IMR-90 (cell line): Measurements from ENCODE around the gene PCED1B. TPM values are rescaled to one million over a fixed set of nuclear protein-coding genes. Genes with fewer than 3 reads are reported as not detected.

ENCODE experiments used
- ATAC-seq: fragments of 200-7000 bp; cut with Tn5 transposase; 2 replicates; pipeline ENCODE4 v1.9.1; 2020; ENCODE audit warnings: low read depth, mild to moderate bottlenecking, moderate library complexity
- BruUV-seq: library from RNA; stranded (reverse); fragments of 400-500 nt; replicated peaks from 2 replicates; lab custom pipeline; 2021; lab: Mats Ljungman, UMichigan
- CTCF ChIA-PET: fragments of 300-600 bp; formaldehyde crosslinking; extraction: SDS; loops from one replicate; lab custom pipeline; 2021; ENCODE audit warnings: antibody characterized with exemption; lab: Yijun Ruan, JAX
- POLR2A ChIA-PET: fragments of 300-600 bp; sonication (Branson Sonifier 250); formaldehyde crosslinking; loops from one replicate; lab custom pipeline; 2022; ENCODE audit warnings: antibody characterized with exemption; ENCODE audit not compliant: unreplicated experiment; lab: Charles Lee
- DNase-seq: peaks from one replicate; pipeline ENCODE4 v3.0.0; 2013
- H2AFZ ChIP-seq: replicated peaks from 2 replicates; pipeline ENCODE3; 2013; ENCODE audit warnings: low read length, mild to moderate bottlenecking; ENCODE audit not compliant: poor library complexity
- H2AK5ac ChIP-seq: 2 replicates; pipeline ENCODE4 v1.6.1; 2013; ENCODE audit warnings: low read depth, low read length, inconsistent platforms
- H2AK9ac ChIP-seq: replicated peaks from 2 replicates; pipeline ENCODE3; 2013; ENCODE audit warnings: mild to moderate bottlenecking, low read depth, low read length, moderate library complexity; ENCODE audit not compliant: poor library complexity
- H2BK120ac ChIP-seq: 2 replicates; pipeline ENCODE4 v1.6.1; 2013; ENCODE audit warnings: low read depth, low read length, inconsistent platforms
- H2BK15ac ChIP-seq: 3 replicates; pipeline ENCODE4 v1.6.1; 2013; ENCODE audit warnings: low read depth, low read length, inconsistent platforms
- H2BK20ac ChIP-seq: 2 replicates; pipeline ENCODE4 v1.6.1; 2013; ENCODE audit warnings: low read depth, mild to moderate bottlenecking, inconsistent platforms, low read length, moderate library complexity
- H2BK5ac ChIP-seq: 2 replicates; pipeline ENCODE4 v1.6.1; 2013; ENCODE audit warnings: mild to moderate bottlenecking, low read depth, low read length, inconsistent platforms; ENCODE audit not compliant: poor library complexity, severe bottlenecking
- H3K14ac ChIP-seq: replicated peaks from 2 replicates; pipeline ENCODE4 v1.6.1; 2013; ENCODE audit warnings: low read depth, low read length, inconsistent platforms
- H3K18ac ChIP-seq: 2 replicates; pipeline ENCODE4 v1.6.1; 2013; ENCODE audit warnings: low read depth, low read length, control low read depth
- H3K23ac ChIP-seq: 2 replicates; pipeline ENCODE4 v1.6.1; 2013; ENCODE audit warnings: low read depth, low read length, inconsistent platforms
- H3K27ac ChIP-seq: 2 replicates; pipeline ENCODE4 v1.5.1; 2013; ENCODE audit warnings: mild to moderate bottlenecking, control low read depth, low read length; ENCODE audit not compliant: insufficient read depth
- H3K27me3 ChIP-seq: 2 replicates; pipeline ENCODE4 v1.6.1; 2013; ENCODE audit warnings: low read length; ENCODE audit not compliant: control insufficient read depth, insufficient read depth
- H3K36me3 ChIP-seq: 2 replicates; pipeline ENCODE4 v1.6.1; 2013; ENCODE audit warnings: low read length, mixed read lengths; ENCODE audit not compliant: control insufficient read depth, insufficient read depth
- H3K4ac ChIP-seq: 2 replicates; pipeline ENCODE4 v1.6.1; 2013; ENCODE audit warnings: low read depth, low read length, inconsistent platforms
- H3K4me1 ChIP-seq: 2 replicates; pipeline ENCODE4 v1.6.1; 2013; ENCODE audit warnings: low read length, mixed read lengths; ENCODE audit not compliant: control insufficient read depth, insufficient read depth
- H3K4me2 ChIP-seq: 2 replicates; pipeline ENCODE4 v1.6.1; 2013; ENCODE audit warnings: low read depth, mild to moderate bottlenecking, control low read depth, low read length, moderate library complexity
- H3K4me3 ChIP-seq: 2 replicates; pipeline ENCODE4 v1.5.1; 2013; ENCODE audit warnings: low read depth, mild to moderate bottlenecking, control low read depth, low read length, moderate library complexity; ENCODE audit not compliant: insufficient read depth
- H3K56ac ChIP-seq: 2 replicates; pipeline ENCODE4 v1.6.1; 2013; ENCODE audit warnings: low read length, inconsistent platforms; ENCODE audit not compliant: insufficient read depth; ENCODE audit errors: extremely low read depth
- H3K79me1 ChIP-seq, 2 experiments: 2 replicates each; pipeline ENCODE4 v1.6.1; 2013; ENCODE audit warnings: low read length in 2 of 2, inconsistent platforms in 1 of 2, low read depth in 1 of 2
- H3K9ac ChIP-seq: 2 replicates; pipeline ENCODE4 v1.6.1; 2013; ENCODE audit warnings: low read depth, low read length, control low read depth
- H3K9me1 ChIP-seq: 2 replicates; pipeline ENCODE4 v1.6.1; 2013; ENCODE audit warnings: low read length, inconsistent platforms; ENCODE audit not compliant: insufficient read depth
- H3K9me3 ChIP-seq: 2 replicates; pipeline ENCODE4 v1.6.1; 2013; ENCODE audit warnings: low read length; ENCODE audit not compliant: control insufficient read depth, insufficient read depth
- H4K20me1 ChIP-seq: 2 replicates; pipeline ENCODE4 v1.6.1; 2013; ENCODE audit warnings: low read length, inconsistent platforms; ENCODE audit not compliant: insufficient read depth
- H4K5ac ChIP-seq: 2 replicates; pipeline ENCODE4 v1.6.1; 2013; ENCODE audit warnings: mild to moderate bottlenecking, low read depth, low read length, control low read depth
- H4K8ac ChIP-seq, 2 experiments: 2 replicates each; pipeline ENCODE4 v1.6.1; 2013; ENCODE audit warnings: low read depth in 2 of 2, low read length in 2 of 2, control low read depth in 1 of 2, inconsistent platforms in 1 of 2
- H4K91ac ChIP-seq: 2 replicates; pipeline ENCODE4 v1.6.1; 2013; ENCODE audit warnings: low read depth, low read length, inconsistent platforms; ENCODE audit not compliant: insufficient read depth
- CEBPB ChIP-seq: IDR thresholded peaks from 2 replicates; pipeline ENCODE4 v1.6.1; 2012; ENCODE audit warnings: low read depth, low read length, improper control_type of control experiment
- CHD1 ChIP-seq: IDR thresholded peaks from 2 replicates; pipeline ENCODE4 v1.6.1; 2012; ENCODE audit warnings: low read depth, low read length, improper control_type of control experiment
- CTCF ChIP-seq: conservative IDR thresholded peaks from 2 replicates; pipeline ENCODE4 v1.5.1; 2012; ENCODE audit warnings: mild to moderate bottlenecking, low read depth, low read length, improper control_type of control experiment
- ELK1 ChIP-seq: fragments of 150-350 bp; IDR thresholded peaks from 2 replicates; pipeline ENCODE4 v1.6.1; 2016; ENCODE audit warnings: low read depth, mild to moderate bottlenecking, low read length, moderate library complexity, borderline replicate concordance
- FOS ChIP-seq: fragments of 150-350 bp; IDR thresholded peaks from 2 replicates; pipeline ENCODE4 v1.6.1; 2016; ENCODE audit warnings: low read depth, low read length
- MAFK ChIP-seq: IDR thresholded peaks from 2 replicates; pipeline ENCODE4 v1.6.1; 2012; ENCODE audit warnings: low read depth, low read length, improper control_type of control experiment
- MAZ ChIP-seq: IDR thresholded peaks from 2 replicates; pipeline ENCODE4 v1.6.1; 2012; ENCODE audit warnings: low read depth, mild to moderate bottlenecking, low read length, improper control_type of control experiment, moderate library complexity, borderline replicate concordance
- NFE2L2 ChIP-seq: fragments of 150-350 bp; IDR thresholded peaks from 2 replicates; pipeline ENCODE4 v1.6.1; 2016; ENCODE audit warnings: low read depth, mild to moderate bottlenecking, low read length
- POLR2A ChIP-seq: IDR thresholded peaks from 2 replicates; pipeline ENCODE4 v1.6.1; 2012; ENCODE audit warnings: mild to moderate bottlenecking, low read depth, low read length
- RAD21 ChIP-seq: IDR thresholded peaks from 2 replicates; pipeline ENCODE4 v1.6.1; 2012; ENCODE audit warnings: low read length, improper control_type of control experiment
- RFX5 ChIP-seq: IDR thresholded peaks from 2 replicates; pipeline ENCODE4 v1.8.0; 2012; ENCODE audit warnings: low read depth, mild to moderate bottlenecking, low read length, moderate library complexity
- SMC3 ChIP-seq: fragments of 150-350 bp; IDR thresholded peaks from 2 replicates; pipeline ENCODE4 v1.6.1; 2016; ENCODE audit warnings: low read depth, mild to moderate bottlenecking, antibody characterized with exemption, low read length, moderate library complexity
- WGBS, 2 experiments: methylation state at CpG; one replicate each; pipeline versions ENCODE4 v1.1.5 to v1.1.7; 2013; ENCODE audit warnings: missing lambda C conversion rate in 2 of 2; ENCODE audit not compliant: insufficient read length in 1 of 2; ENCODE audit errors: extremely low coverage in 2 of 2; 5-methylcytosine and 5-hydroxymethylcytosine counted together
- dilution Hi-C: fragments of 300-500 bp; cut with HindIII; formaldehyde crosslinking; loops from one replicate; pipeline ENCODE4 v1.14.3; 2018; ENCODE audit warnings: low sequenced_read_pairs; ENCODE audit not compliant: unreplicated experiment
- in situ Hi-C: fragments of 300-500 bp; cut with MboI; formaldehyde crosslinking; loops from 3 replicates; pipeline ENCODE4 v1.14.3; 2019; ENCODE audit warnings: low sequenced_read_pairs, inconsistent platforms, mixed read lengths
- intact Hi-C: fragments of 100-400 bp; cut with micrococcal nuclease; formaldehyde crosslinking; loops from 2 replicates; pipeline ENCODE4 v1.10.0; 2022
- polyA plus RNA-seq, 3 experiments: library from polyadenylated mRNA; depleted of rRNA; stranded (reverse); fragments of >200 nt; gene quantifications; 2 replicates each; pipeline ENCODE4 v1.2.3, GENCODE V29; 2012; ENCODE audit warnings: low replicate concordance in 1 of 3
- total RNA-seq: library from RNA; depleted of rRNA; stranded (reverse); fragments of >200 nt; gene quantifications from 2 replicates; pipeline ENCODE4 v1.2.3, GENCODE V29; 2012
- TF ChIP-seq, protein P1 (sequence below): fragments of 150-350 bp; IDR thresholded peaks from 2 replicates; pipeline ENCODE4 v1.6.1; 2017; ENCODE audit warnings: mild to moderate bottlenecking, antibody characterized with exemption, low read length, low read depth

The PCED1B gene
- total and polyA plus RNA-seq, 2 of the 4 experiments (the other 2 are of a cell fraction) = 0.36 to 2.6 TPM

DNA sequence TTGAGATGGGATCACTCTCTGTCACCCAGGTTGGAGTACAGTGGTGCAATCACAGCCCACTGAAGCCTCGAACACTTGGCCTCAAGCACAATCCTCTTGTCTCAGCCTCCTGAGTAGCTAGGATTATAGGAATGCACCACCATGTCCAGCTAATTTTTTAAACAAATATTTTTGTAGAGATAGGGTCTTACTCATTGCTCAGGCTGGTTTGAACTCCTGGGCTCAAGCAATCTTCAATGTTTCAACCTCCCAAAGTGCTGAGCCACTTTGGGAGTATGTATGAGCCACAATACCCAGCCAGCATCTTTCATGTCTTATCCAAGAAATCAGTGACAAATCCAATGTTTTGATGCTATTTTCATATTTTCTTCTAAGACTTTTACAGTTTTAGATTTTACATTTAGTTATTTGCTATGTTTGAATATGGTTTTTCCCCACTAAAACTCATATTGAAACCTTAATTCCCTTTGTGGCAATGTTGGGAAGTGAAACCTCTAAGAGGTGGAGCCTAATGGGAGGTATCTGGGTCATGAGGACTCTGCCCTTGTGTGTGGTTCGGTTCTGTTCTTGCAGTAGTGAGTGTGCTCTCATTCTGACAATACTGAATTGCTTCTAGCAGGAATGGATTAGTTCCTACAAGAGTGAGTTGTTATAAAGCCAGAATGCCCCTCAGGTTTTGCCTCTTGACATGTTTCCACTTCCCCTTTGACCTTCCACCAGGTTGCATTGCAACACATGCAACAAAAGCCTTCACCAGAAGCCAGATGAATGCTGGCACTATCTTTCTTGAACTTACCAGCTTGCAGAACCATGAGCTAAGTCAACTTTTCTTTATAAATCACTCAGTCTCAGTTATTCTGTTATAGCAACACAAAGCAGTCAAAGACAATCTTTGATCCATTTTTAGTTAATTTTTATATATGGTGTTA lies 81.2 kb downstream of the PCED1B start:
- H3K4me3 ChIP-seq = no peak overlapping the region
- H2AK5ac ChIP-seq = no peak overlapping the region
- no peak overlapping the region for H3K9ac ChIP-seq
- no peak overlapping the region for H3K18ac ChIP-seq
- no peak overlapping the region for H2AFZ ChIP-seq
- no peak overlapping the region for H4K8ac ChIP-seq
- H3K27ac ChIP-seq = no peak overlapping the region
- H3K36me3 ChIP-seq = no peaks in the 10 kb centered on the region
- no peak overlapping the region for H4K5ac ChIP-seq
- 0 out of 2 replicates have a peak, but pooled peaks cover 3% of the 10 kb centered on the region for H3K9me3 ChIP-seq
- no TSS peak for BruUV-seq
- H2AK9ac ChIP-seq = no peak overlapping the region
- no peak overlapping the region for H4K91ac ChIP-seq
- no peak overlapping the region for H2BK15ac ChIP-seq
- no peak overlapping the region for H3K4ac ChIP-seq
- intact Hi-C loops = no loop called here
- no peak for ATAC-seq
- dilution Hi-C loops = no loop called here
- TF ChIP-seq FOS (no peak), CHD1 (no peak), NFE2L2 (no peak), RAD21 (no peak), SMC3 (no peak), CTCF (no peak), ELK1 (no peak), MAFK (no peak), CEBPB (no peak), MAZ (no peak), RFX5 (no peak), POLR2A (no peak)
- TF ChIP-seq, protein P1, sequence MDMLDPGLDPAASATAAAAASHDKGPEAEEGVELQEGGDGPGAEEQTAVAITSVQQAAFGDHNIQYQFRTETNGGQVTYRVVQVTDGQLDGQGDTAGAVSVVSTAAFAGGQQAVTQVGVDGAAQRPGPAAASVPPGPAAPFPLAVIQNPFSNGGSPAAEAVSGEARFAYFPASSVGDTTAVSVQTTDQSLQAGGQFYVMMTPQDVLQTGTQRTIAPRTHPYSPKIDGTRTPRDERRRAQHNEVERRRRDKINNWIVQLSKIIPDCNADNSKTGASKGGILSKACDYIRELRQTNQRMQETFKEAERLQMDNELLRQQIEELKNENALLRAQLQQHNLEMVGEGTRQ = no peak
- H4K20me1 ChIP-seq = no peaks in the 10 kb centered on the region
- H3K4me2 ChIP-seq = no peak overlapping the region
- H3K9me1 ChIP-seq = peaks cover 6% of the 10 kb centered on the region
- ChIA-PET POLR2A (no interaction called here), CTCF (no interaction called here)
- H3K4me1 ChIP-seq = peaks cover 11% of the 10 kb centered on the region
- WGBS, 2 experiments = no CpG with 5 or more reads among the region's 2 CpGs
- DNase-seq = no peak
- no peak overlapping the region for H2BK5ac ChIP-seq
- H2BK20ac ChIP-seq = no peak overlapping the region
- no peak overlapping the region for H3K23ac ChIP-seq
- no peaks in the 10 kb centered on the region for H3K27me3 ChIP-seq
- in situ Hi-C loops = no loop called here
- no peak overlapping the region; the same call in 1 of the 2 replicates for H3K14ac ChIP-seq
- H2BK120ac ChIP-seq = no peak overlapping the region
- H3K79me1 ChIP-seq = no peaks in the 10 kb centered on the region; a peak in 1 of 4 replicates
- H3K56ac ChIP-seq = no peak overlapping the region
